HEK293T (cell line): Measurements from ENCODE around the gene KIF26B.

Experiments
- ARNT ChIP-seq: fragments of 450-650 bp; IDR thresholded peaks from 2 replicates; pipeline ENCODE4 v1.6.1; 2017; ENCODE audit warnings: mild to moderate bottlenecking
- BHLHE40 ChIP-seq: fragments of 450-650 bp; IDR thresholded peaks from 2 replicates; pipeline ENCODE4 v1.6.1; 2016; ENCODE audit warnings: mild to moderate bottlenecking, moderate library complexity, borderline replicate concordance
- ELF4 ChIP-seq: fragments of 450-650 bp; IDR thresholded peaks from 2 replicates; pipeline ENCODE4 v1.6.1; 2017; ENCODE audit warnings: antibody characterized with exemption
- FOXA1 ChIP-seq: fragments of 450-650 bp; IDR thresholded peaks from 2 replicates; pipeline ENCODE4 v1.6.1; 2016; ENCODE audit warnings: mild to moderate bottlenecking
- FOXK2 ChIP-seq: fragments of 450-650 bp; IDR thresholded peaks from 2 replicates; pipeline ENCODE4 v1.6.1; 2016; ENCODE audit warnings: mild to moderate bottlenecking
- FOXM1 ChIP-seq: fragments of 450-650 bp; IDR thresholded peaks from 2 replicates; pipeline ENCODE4 v1.6.1; 2017; ENCODE audit warnings: mild to moderate bottlenecking, borderline replicate concordance
- HDGF ChIP-seq: fragments of 450-650 bp; IDR thresholded peaks from 2 replicates; pipeline ENCODE4 v1.6.1; 2017; ENCODE audit warnings: antibody characterized with exemption, borderline replicate concordance
- SP1 ChIP-seq: fragments of 450-650 bp; IDR thresholded peaks from 2 replicates; pipeline ENCODE4 v1.6.1; 2017
- TARDBP ChIP-seq: fragments of 450-650 bp; IDR thresholded peaks from 2 replicates; pipeline ENCODE4 v1.6.1; 2016

GRCh38 chr1:245370175-245370825 is 215.5 kb downstream of the KIF26B start:
- TF ChIP-seq FOXK2 (no peak), BHLHE40 (no peak), FOXA1 (no peak), HDGF (no peak), FOXM1 (no peak), TARDBP (no peak), ARNT (no peak), ELF4 (no peak), SP1 (no peak)
